ENCODE results near the gene CAMK2G. TPM values are rescaled to one million over a fixed set of nuclear protein-coding genes. Genes with fewer than 3 reads are reported as not detected.

Gene CAMK2G
- total RNA-seq, 3 donors from 2014 or later: 22.6 to 28.0 (median 27.2) TPM

- Histone ChIP-seq H3K36me3 (no peaks in the 10 kb centered on the region), H3K4me1 (no peaks in the 10 kb centered on the region)
Observed at GRCh38 chr10:73865107-73865458, 9.3 kb downstream of the CAMK2G start.

GRCh38 chr10:73864229-73864628 lies 10.1 kb downstream of the CAMK2G start:
- H3K27ac ChIP-seq: no peak overlapping the region
- DNase-seq (ENCODE audit: low spot score in 2 of 2): no peak
- no peak overlapping the region for H3K4me3 ChIP-seq
- H3K36me3 ChIP-seq: no peaks in the 10 kb centered on the region
- TF ChIP-seq POLR2A (IDR thresholded peaks at IDR 0.05): no peak
- no peak for TF ChIP-seq CTCF (IDR thresholded peaks at IDR 0.05)
- TF ChIP-seq POLR2AphosphoS5 (IDR thresholded peaks at IDR 0.05): no peak
- no peaks in the 10 kb centered on the region for H3K9me3 ChIP-seq
- intact Hi-C loops (cut with DNase I; ENCODE audit: low total_unique reads): no loop called here
- no peaks in the 10 kb centered on the region for H3K4me1 ChIP-seq
- no peaks in the 10 kb centered on the region for H3K27me3 ChIP-seq

More at GRCh38 chr10:73865107-73865458, 9.3 kb downstream of the CAMK2G start:
- Histone ChIP-seq H3K9me3 (no peaks in the 10 kb centered on the region), H3K27ac (peak overlapping the region in 1 of 2 donors; percentile 48), H3K27me3 (no peaks in the 10 kb centered on the region), H3K4me3 (no peak overlapping the region)
- intact Hi-C loops (cut with DNase I; ENCODE audit: low total_unique reads): no loop called here
- no peak for TF ChIP-seq POLR2AphosphoS5 (IDR thresholded peaks at IDR 0.05)
- TF ChIP-seq POLR2A (IDR thresholded peaks at IDR 0.05): no peak
- no peak for TF ChIP-seq CTCF (IDR thresholded peaks at IDR 0.05)
- no peak for DNase-seq (ENCODE audit: low spot score in 2 of 2)

- no peaks in the 10 kb centered on the region for H3K36me3 ChIP-seq
- intact Hi-C loops (cut with DNase I; ENCODE audit: low total_unique reads): no loop called here
- TF ChIP-seq CTCF (IDR thresholded peaks at IDR 0.05) (no peak), POLR2AphosphoS5 (IDR thresholded peaks at IDR 0.05) (no peak), POLR2A (IDR thresholded peaks at IDR 0.05) (no peak)
- no peaks in the 10 kb centered on the region for H3K9me3 ChIP-seq
- H3K4me3 ChIP-seq: no peak overlapping the region
- no peaks in the 10 kb centered on the region for H3K4me1 ChIP-seq
- H3K27ac ChIP-seq: peak overlapping the region in 1 of 2 donors; percentile 59
- no peak for DNase-seq (ENCODE audit: low spot score in 2 of 2)
- no peaks in the 10 kb centered on the region for H3K27me3 ChIP-seq
Observed at GRCh38 chr10:73863039-73863817, 11.1 kb downstream of the CAMK2G start.

GRCh38 chr10:73862011-73862410 lies 12.3 kb downstream of the CAMK2G start:
- H3K27ac ChIP-seq: no peak overlapping the region
- intact Hi-C loops (cut with DNase I; ENCODE audit: low total_unique reads): no loop called here
- H3K9me3 ChIP-seq: no peaks in the 10 kb centered on the region
- H3K36me3 ChIP-seq: no peaks in the 10 kb centered on the region
- H3K27me3 ChIP-seq: no peaks in the 10 kb centered on the region
- TF ChIP-seq CTCF (IDR thresholded peaks at IDR 0.05): no peak
- no peak for TF ChIP-seq POLR2AphosphoS5 (IDR thresholded peaks at IDR 0.05)
- TF ChIP-seq POLR2A (IDR thresholded peaks at IDR 0.05): no peak
- no peak overlapping the region for H3K4me3 ChIP-seq
- DNase-seq (ENCODE audit: low spot score in 2 of 2): no peak
- H3K4me1 ChIP-seq: no peaks in the 10 kb centered on the region

GRCh38 chr10:73859784-73860491 lies 14.4 kb downstream of the CAMK2G start:
- no peak for DNase-seq (ENCODE audit: low spot score in 2 of 2)
- H3K4me3 ChIP-seq: no peak overlapping the region
- H3K27me3 ChIP-seq: no peaks in the 10 kb centered on the region
- no peak overlapping the region for H3K27ac ChIP-seq
- H3K36me3 ChIP-seq: no peaks in the 10 kb centered on the region
- H3K4me1 ChIP-seq: no peaks in the 10 kb centered on the region
- H3K9me3 ChIP-seq: no peaks in the 10 kb centered on the region
- intact Hi-C loops (cut with DNase I; ENCODE audit: low total_unique reads): no loop called here
- TF ChIP-seq POLR2A (IDR thresholded peaks at IDR 0.05) (no peak), CTCF (IDR thresholded peaks at IDR 0.05) (no peak), POLR2AphosphoS5 (IDR thresholded peaks at IDR 0.05) (no peak)
